NCI-H1092 (cell line): ENCODE data around the gene SKOR2.

ENCODE experiments used
- DNase-seq: peaks from one replicate; lab custom pipeline; 2025; lab: John Stamatoyannopoulos, UW

Gene SKOR2

GRCh38 chr18:47251289-47252120 is at the start of gene SKOR2:
TSS of gene SKOR2 (minus strand) at chr18:47251660. CDS start at chr18:47249183, 2,477 bp downstream.
- no peak for DNase-seq

GRCh38 chr18:47296462-47296861 is 45.0 kb upstream of the SKOR2 start:
- DNase-seq: no peak

GRCh38 chr18:47294801-47295200 is 43.3 kb upstream of the SKOR2 start:
- DNase-seq: no peak

- no peak for DNase-seq
Observed at GRCh38 chr18:47288741-47289140, 37.3 kb upstream of the SKOR2 start.

GRCh38 chr18:47287911-47288585 is 36.6 kb upstream of the SKOR2 start:
- DNase-seq: no peak

- no peak for DNase-seq
Observed at GRCh38 chr18:47286776-47287410, 35.4 kb upstream of the SKOR2 start.

GRCh38 chr18:47285456-47285855 is 34.0 kb upstream of the SKOR2 start:
- no peak for DNase-seq

- DNase-seq: no peak
Observed at GRCh38 chr18:47284721-47285395, 33.4 kb upstream of the SKOR2 start.

- no peak for DNase-seq
Observed at GRCh38 chr18:47283476-47283875, 32.0 kb upstream of the SKOR2 start.

- no peak for DNase-seq
Observed at GRCh38 chr18:47280121-47280520, 28.7 kb upstream of the SKOR2 start.

GRCh38 chr18:47274961-47275360 is 23.5 kb upstream of the SKOR2 start:
- DNase-seq: no peak

GRCh38 chr18:47265197-47265596 is 13.7 kb upstream of the SKOR2 start:
- DNase-seq: no peak

- DNase-seq: no peak
Observed at GRCh38 chr18:47264308-47264700, 12.8 kb upstream of the SKOR2 start.

GRCh38 chr18:47263430-47264307 is 12.2 kb upstream of the SKOR2 start:
- no peak for DNase-seq

GRCh38 chr18:47263150-47263429 is 11.6 kb upstream of the SKOR2 start:
- no peak for DNase-seq

- no peak for DNase-seq
Observed at GRCh38 chr18:47262301-47263149, 11.1 kb upstream of the SKOR2 start.

GRCh38 chr18:47261902-47262300 is 10.4 kb upstream of the SKOR2 start:
- DNase-seq: no peak

- no peak for DNase-seq
Observed at GRCh38 chr18:47260924-47261701, 9.7 kb upstream of the SKOR2 start.

GRCh38 chr18:47260120-47260923 is 8.9 kb upstream of the SKOR2 start:
- DNase-seq: no peak
